Endothelial cell of umbilical vein (primary cell): Measurements from ENCODE around the gene VPS33B. TPM values are rescaled to one million over a fixed set of nuclear protein-coding genes. Genes with fewer than 3 reads are reported as not detected.

Source experiments
- BruUV-seq: library from RNA; stranded (reverse); fragments of 400-500 nt; replicated peaks from 2 replicates; lab custom pipeline; 2021; lab: Mats Ljungman, UMichigan
- CTCF ChIA-PET: fragments of 300-600, 350-600 bp; sonication (Branson Sonifier 250); formaldehyde crosslinking; loops from one replicate; lab custom pipeline; 2021; ENCODE audit warnings: antibody characterized with exemption, inconsistent platforms; lab: Charles Lee
- POLR2A ChIA-PET: fragments of 300-600, 350-600 bp; sonication (Branson Sonifier 250); formaldehyde crosslinking; loops from one replicate; lab custom pipeline; 2021; ENCODE audit warnings: antibody characterized with exemption, inconsistent platforms; lab: Charles Lee
- DNase-seq: peaks from one replicate; pipeline ENCODE4 v3.0.0-alpha.2; 2011; ENCODE audit warnings: low read depth, low spot score
- FAIRE-seq: peaks from 2 replicates; lab custom pipeline; 2011; peaks lifted over from hg19 to GRCh38; lab: Jason Lieb, UNC
- H2AFZ ChIP-seq: 2 replicates; pipeline ENCODE4 v1.6.0; 2012; ENCODE audit warnings: low read depth, low read length, control low read depth, inconsistent platforms
- H3K27ac ChIP-seq: 2 replicates; pipeline ENCODE4 v1.5.1; 2011; ENCODE audit warnings: low read depth, mild to moderate bottlenecking, control low read depth, low read length, moderate library complexity; ENCODE audit not compliant: insufficient read depth
- H3K27me3 ChIP-seq, 2 experiments: 2 replicates each; pipeline versions ENCODE4 v1.6.0 to v1.6.1; 2011; ENCODE audit warnings: low read length in 2 of 2, mixed read lengths in 1 of 2; ENCODE audit not compliant: control insufficient read depth in 2 of 2, insufficient read depth in 2 of 2
- H3K36me3 ChIP-seq, 2 experiments: 2 replicates in 1 of 2; 3 replicates in 1 of 2; pipeline ENCODE4 v1.5.1; 2011; ENCODE audit warnings: low read length in 2 of 2, mild to moderate bottlenecking in 1 of 2, moderate library complexity in 1 of 2; ENCODE audit not compliant: control insufficient read depth in 2 of 2, insufficient read depth in 2 of 2; ENCODE audit errors: extremely low read depth in 1 of 2
- H3K4me1 ChIP-seq: 3 replicates; pipeline ENCODE4 v1.5.1; 2011; ENCODE audit warnings: mild to moderate bottlenecking, low read length; ENCODE audit not compliant: control insufficient read depth, insufficient read depth; ENCODE audit errors: extremely low read depth
- H3K4me2 ChIP-seq: 2 replicates; pipeline ENCODE4 v1.6.1; 2011; ENCODE audit warnings: low read length, control low read depth, mixed read lengths; ENCODE audit not compliant: insufficient read depth
- H3K4me3 ChIP-seq, 3 experiments: fragments of 200-600 bp in 1 of 3; sonication (generic), shearing (Covaris generic) in 1 of 3; replicated peaks in 1 of 3; 2 replicates each; pipeline ENCODE4 v1.5.1; 2011 to 2016; ENCODE audit warnings: control low read depth in 3 of 3, low read length in 3 of 3, mild to moderate bottlenecking in 2 of 3, inconsistent platforms in 1 of 3, low read depth in 1 of 3, moderate library complexity in 1 of 3; ENCODE audit not compliant: insufficient read depth in 1 of 3
- H3K79me2 ChIP-seq: 2 replicates; pipeline ENCODE4 v1.6.0; 2012; ENCODE audit warnings: low read length, inconsistent platforms; ENCODE audit not compliant: control insufficient read depth, insufficient read depth
- H3K9ac ChIP-seq: replicated peaks from 2 replicates; pipeline ENCODE3; 2011; ENCODE audit warnings: low read length, control low read depth; ENCODE audit not compliant: insufficient read depth; ENCODE audit errors: extremely low read depth
- H3K9me1 ChIP-seq: replicated peaks from 3 replicates; pipeline ENCODE4 v1.6.0; 2011; ENCODE audit warnings: mild to moderate bottlenecking, low read length; ENCODE audit not compliant: control insufficient read depth, insufficient read depth; ENCODE audit errors: extremely low read depth
- H3K9me3 ChIP-seq: replicated peaks from 2 replicates; pipeline ENCODE4 v1.5.1; 2012; ENCODE audit warnings: low read length, inconsistent platforms; ENCODE audit not compliant: control insufficient read depth, insufficient read depth
- H4K20me1 ChIP-seq: replicated peaks from 2 replicates; pipeline ENCODE3; 2011; ENCODE audit warnings: mild to moderate bottlenecking, low read length; ENCODE audit not compliant: control insufficient read depth, insufficient read depth; ENCODE audit errors: extremely low read depth
- EZH2 ChIP-seq: IDR thresholded peaks from 2 replicates; pipeline ENCODE4 v1.6.1; 2012; ENCODE audit warnings: borderline replicate concordance, low read depth, mild to moderate bottlenecking, moderate library complexity, low read length, inconsistent platforms; ENCODE audit not compliant: severe bottlenecking
- GATA2 ChIP-seq: IDR thresholded peaks from 2 replicates; pipeline ENCODE4 v1.7.0; 2011; ENCODE audit warnings: low read depth, mild to moderate bottlenecking, moderate library complexity, mixed read lengths, low read length; ENCODE audit not compliant: insufficient read length, insufficient read depth
- JUN ChIP-seq: IDR thresholded peaks from 2 replicates; pipeline ENCODE4 v1.6.1; 2011; ENCODE audit warnings: borderline replicate concordance, low read depth; ENCODE audit not compliant: insufficient read length, insufficient read depth
- MYC ChIP-seq: IDR thresholded peaks from one replicate; pipeline ENCODE4 v1.6.1; 2011; ENCODE audit warnings: mild to moderate bottlenecking, low read depth, low read length
- POLR2A ChIP-seq: IDR thresholded peaks from 2 replicates; pipeline ENCODE4 v1.6.1; 2012; ENCODE audit warnings: low read depth, mild to moderate bottlenecking, control low read depth, low read length
- POLR2AphosphoS5 ChIP-seq: IDR thresholded peaks from 2 replicates; pipeline ENCODE4 v1.6.1; 2012; ENCODE audit warnings: low read depth, mild to moderate bottlenecking, control low read depth, low read length, moderate library complexity; ENCODE audit not compliant: insufficient read depth
- dilution Hi-C: fragments of 300-500 bp; cut with MboI; formaldehyde crosslinking; loops from one replicate; pipeline ENCODE4 v1.15.0; 2019; ENCODE audit warnings: low sequenced_read_pairs; ENCODE audit not compliant: extremely low pct_ligation_motif_present
- intact Hi-C: fragments of 100-400 bp; cut with micrococcal nuclease; formaldehyde crosslinking; loops from one replicate; pipeline ENCODE4 v1.10.0; 2022
- polyA plus RNA-seq, 4 experiments: library from polyadenylated mRNA; depleted of rRNA in 3 of 4; stranded (reverse) in 3 of 4; unstranded in 1 of 4; fragments of >200 nt; gene quantifications; 2 replicates each; pipeline versions ENCODE4 v1.2.1 to v1.2.3, GENCODE V29; 2011 to 2012; ENCODE audit warnings: missing spikeins in 1 of 4
- total RNA-seq: library from RNA; stranded (reverse); gene quantifications from 2 replicates; pipeline ENCODE4 v1.2.3, GENCODE V29; 2021
- TF ChIP-seq, protein P1 (sequence below): IDR thresholded peaks from 2 replicates; pipeline ENCODE4 v1.6.1; 2011; ENCODE audit not compliant: insufficient read depth, insufficient read length

The VPS33B gene
- total and polyA plus RNA-seq, 2 donors (not counting 3 experiments of a cell fraction or from before 2014, with no cell fraction given), result 11.8 to 14.2 TPM

GRCh38 chr15:91051248-91051647, 28.9 kb upstream of the VPS33B start:
- Histone ChIP-seq H3K4me1 (no peaks in the 10 kb centered on the region), H3K27me3 (peaks cover 11 to 23% of the 10 kb centered on the region in 2 experiments), H3K9me1 (no peaks in the 10 kb centered on the region), H3K9ac (no peak overlapping the region), H3K4me2 (no peak overlapping the region), H3K79me2 (no peaks in the 10 kb centered on the region), H3K36me3 (no peaks in the 10 kb centered on the region), H4K20me1 (no peaks in the 10 kb centered on the region), H3K27ac (no peak overlapping the region), H3K4me3 (no peak overlapping the region), H2AFZ (no peak overlapping the region), H3K9me3 (no peaks in the 10 kb centered on the region)
- FAIRE-seq (no peak), DNase-seq (no peak)
- CTCF ChIA-PET, result interaction anchor here (1.0 kb wide), 1 partner anchor 95 kb away, joined by 4 read pairs; no protein-coding TSS in a partner anchor
- POLR2A ChIA-PET, result no interaction called here
- TF ChIP-seq GATA2, result no peak
- TF ChIP-seq, protein P1, sequence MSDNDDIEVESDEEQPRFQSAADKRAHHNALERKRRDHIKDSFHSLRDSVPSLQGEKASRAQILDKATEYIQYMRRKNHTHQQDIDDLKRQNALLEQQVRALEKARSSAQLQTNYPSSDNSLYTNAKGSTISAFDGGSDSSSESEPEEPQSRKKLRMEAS, result no peak
- no peak for TF ChIP-seq POLR2A
- dilution Hi-C loops, result no loop called here
- intact Hi-C loops, result no loop called here
- no TSS peak for BruUV-seq

GRCh38 chr15:91050128-91050455, 27.7 kb upstream of the VPS33B start:
- no peaks in the 10 kb centered on the region for H3K4me1 ChIP-seq
- intact Hi-C loops, result no loop called here
- no peak overlapping the region for H3K4me2 ChIP-seq
- no peak overlapping the region for H3K9ac ChIP-seq
- no peak for TF ChIP-seq EZH2
- TF ChIP-seq POLR2AphosphoS5, result no peak
- no peak for TF ChIP-seq JUN
- TF ChIP-seq MYC, result no peak
- dilution Hi-C loops, result no loop called here
- BruUV-seq, result no TSS peak
- H3K27me3 ChIP-seq, result peaks cover 11 to 16% of the 10 kb centered on the region in 2 experiments
- no peaks in the 10 kb centered on the region for H3K9me1 ChIP-seq
- POLR2A ChIA-PET, result no interaction called here
- no peak for DNase-seq
- FAIRE-seq, result no peak
- H3K4me3 ChIP-seq, result no peak overlapping the region
- no peaks in the 10 kb centered on the region for H4K20me1 ChIP-seq
- H3K9me3 ChIP-seq, result no peaks in the 10 kb centered on the region
- CTCF ChIA-PET, result interaction anchor here (0.7 to 3.2 kb wide), 11 partner anchors 9 to 222 kb away, joined by 3 to 95 read pairs (median 5); partner anchors contain the start of genes HDDC3 and VPS33B
- H3K79me2 ChIP-seq, result no peaks in the 10 kb centered on the region
- no peak overlapping the region for H2AFZ ChIP-seq
- no peaks in the 10 kb centered on the region for H3K36me3 ChIP-seq
- H3K27ac ChIP-seq, result no peak overlapping the region
